Immature natural killer cell (primary cell): ENCODE data around the gene CAPN10. TPM values are rescaled to one million over a fixed set of nuclear protein-coding genes. Genes with fewer than 3 reads are reported as not detected.
A peak's percentile ranks its signal among the peaks of the same experiment; 100 is the strongest.

ENCODE experiments used
- DNase-seq, 3 donors: peaks; one replicate each; pipeline ENCODE4 v3.0.0; 2022; ENCODE audit warnings: mixed read lengths in 1 of 3
- H3K27ac Mint-ChIP-seq, 6 donors: one replicate each; pipeline ENCODE4 v1.8.0; 2020; ENCODE audit warnings: mixed read lengths in 6 of 6, mild to moderate bottlenecking in 5 of 6, inconsistent platforms in 4 of 6, moderate library complexity in 3 of 6
- H3K27me3 Mint-ChIP-seq, 3 donors: one replicate each; pipeline ENCODE4 v1.8.0; 2020 to 2021; ENCODE audit warnings: low read depth in 3 of 3, mild to moderate bottlenecking in 3 of 3, mixed read lengths in 3 of 3, moderate library complexity in 3 of 3, inconsistent platforms in 1 of 3
- H3K36me3 Mint-ChIP-seq, 3 donors: one replicate each; pipeline ENCODE4 v1.8.0; 2020; ENCODE audit warnings: mixed read lengths in 3 of 3, inconsistent platforms in 2 of 3, mild to moderate bottlenecking in 2 of 3
- H3K4me1 Mint-ChIP-seq, 2 donors: one replicate each; pipeline ENCODE4 v1.8.0; 2020; ENCODE audit warnings: inconsistent platforms in 2 of 2, mild to moderate bottlenecking in 2 of 2, mixed read lengths in 2 of 2, moderate library complexity in 1 of 2
- H3K4me3 Mint-ChIP-seq, 5 donors: one replicate each; pipeline ENCODE4 v1.8.0; 2020; ENCODE audit warnings: mild to moderate bottlenecking in 5 of 5, mixed read lengths in 5 of 5, inconsistent platforms in 3 of 5, moderate library complexity in 3 of 5
- H3K9me3 Mint-ChIP-seq, 6 donors: one replicate each; pipeline ENCODE4 v1.8.0; 2020; ENCODE audit warnings: mild to moderate bottlenecking in 6 of 6, mixed read lengths in 6 of 6, inconsistent platforms in 4 of 6, moderate library complexity in 3 of 6
- polyA plus RNA-seq, 3 donors: library from polyadenylated mRNA; unstranded; fragments of 300-500 nt; fragmentation: Illumina TruSeq; gene quantifications; one replicate each; pipeline ENCODE4 v1.2.3, GENCODE V29; 2021

Gene CAPN10
- polyA plus RNA-seq, 3 donors from 2014 or later = 9.7 to 22.5 (median 11.6) TPM

DNA sequence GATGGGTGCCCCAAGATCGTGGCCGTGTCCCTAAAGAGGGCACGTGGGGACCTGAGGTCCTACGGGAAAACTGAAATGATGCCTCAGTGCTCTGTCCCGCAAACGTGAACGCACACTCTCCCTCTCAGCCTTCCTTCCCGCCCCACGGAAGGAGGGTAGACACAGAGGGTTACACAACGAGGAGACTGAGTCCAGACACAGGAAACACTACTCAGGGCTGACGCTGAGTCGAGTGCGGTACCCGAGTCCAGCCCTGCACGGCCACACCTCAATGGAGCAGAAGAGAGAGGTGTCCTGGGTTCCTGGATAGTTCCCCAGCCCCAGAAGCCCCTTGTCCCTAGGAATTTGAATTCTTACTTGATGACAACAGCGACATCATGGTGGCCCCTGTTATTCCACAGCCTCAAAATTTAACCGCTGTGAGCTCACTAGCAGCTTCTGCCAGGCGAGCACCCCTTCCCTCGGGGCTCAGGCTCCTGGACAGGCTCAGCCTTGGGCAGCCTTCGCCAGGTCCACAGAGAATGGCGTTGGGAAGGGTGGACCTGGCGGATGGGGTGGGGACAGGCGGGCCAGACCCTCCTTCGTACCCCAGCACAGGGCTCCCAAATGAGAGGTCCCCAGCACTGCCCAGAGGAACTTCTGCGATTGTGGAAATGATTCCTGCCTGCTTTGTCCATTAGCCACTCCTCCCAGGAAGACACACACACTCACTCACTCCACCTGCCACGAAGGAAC lies 19.2 kb upstream of the CAPN10 start:
- Mint-ChIP-seq H3K4me1 (peaks cover 81 to 85% of the 10 kb centered on the region in 2 donors), H3K9me3 (no peaks in the 10 kb centered on the region), H3K27ac (peak overlapping the region; percentile 93 to 99 (median 96)), H3K36me3 (peaks cover 0 to 8% (median 8%) of the 10 kb centered on the region in 3 donors), H3K27me3 (peaks cover 18 to 29% (median 24%) of the 10 kb centered on the region in 3 donors), H3K4me3 (peak overlapping the region; percentile 85 to 94 (median 92))
- peak; percentile 67 to 74 (median 68) for DNase-seq

DNA sequence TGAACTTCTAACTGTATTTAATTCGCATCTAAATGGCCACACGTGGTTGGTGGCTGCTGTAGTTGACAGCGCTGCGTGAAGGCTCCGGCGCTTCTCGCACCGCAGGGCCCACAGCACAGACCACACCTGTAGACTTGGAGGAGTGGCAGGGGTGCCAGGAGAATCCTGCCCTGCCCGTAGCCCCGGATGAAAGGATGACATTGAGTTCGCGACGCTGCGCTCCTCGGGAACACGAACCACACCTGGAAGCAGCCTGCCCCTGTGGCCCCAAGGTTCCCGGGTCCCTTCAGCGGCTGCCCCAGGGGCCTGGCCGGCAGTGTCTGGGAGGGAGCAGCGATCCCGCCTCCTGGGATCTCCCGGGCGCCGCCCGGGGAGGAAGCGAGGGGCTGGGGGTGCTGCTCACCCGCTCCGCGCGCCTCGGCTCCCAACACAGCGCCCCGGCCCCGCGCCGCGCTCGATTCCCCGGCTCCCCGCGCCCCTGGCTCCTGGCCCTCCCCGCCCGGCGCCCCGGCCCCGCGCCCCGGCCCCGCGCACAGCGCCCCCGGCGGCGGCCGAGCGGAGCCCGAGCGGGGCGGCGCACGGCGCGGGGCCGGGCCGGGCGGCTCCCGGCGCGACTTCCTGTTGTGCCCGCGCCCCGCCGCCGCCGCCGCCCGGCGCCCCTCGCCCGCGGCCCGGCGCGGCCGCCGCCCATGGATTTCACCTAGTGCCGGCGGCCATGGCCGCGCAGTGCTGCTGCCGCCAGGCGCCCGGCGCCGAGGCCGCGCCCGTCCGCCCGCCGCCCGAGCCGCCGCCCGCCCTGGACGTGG lies 18.5 kb upstream of the CAPN10 start, which contains the start of gene RNPEPL1:
TSS of gene RNPEPL1 (plus strand) at position 613 of the 806 bp plus-strand sequence. CDS start at position 716, 103 bp downstream.
- Mint-ChIP-seq H3K27ac (peak within 1 kb of the TSS; percentile 93 to 99 (median 96)), H3K27me3 (peaks cover 18 to 31% (median 24%) of the 10 kb centered on the region in 3 donors), H3K36me3 (peaks cover 0 to 8% (median 8%) of the 10 kb centered on the region in 3 donors), H3K4me3 (peak within 1 kb of the TSS; percentile 86 to 94 (median 92)), H3K4me1 (peaks cover 73 to 77% of the 10 kb centered on the region in 2 donors), H3K9me3 (no peaks in the 10 kb centered on the region)
- DNase-seq = peak; percentile 66 to 77 (median 73)

DNA sequence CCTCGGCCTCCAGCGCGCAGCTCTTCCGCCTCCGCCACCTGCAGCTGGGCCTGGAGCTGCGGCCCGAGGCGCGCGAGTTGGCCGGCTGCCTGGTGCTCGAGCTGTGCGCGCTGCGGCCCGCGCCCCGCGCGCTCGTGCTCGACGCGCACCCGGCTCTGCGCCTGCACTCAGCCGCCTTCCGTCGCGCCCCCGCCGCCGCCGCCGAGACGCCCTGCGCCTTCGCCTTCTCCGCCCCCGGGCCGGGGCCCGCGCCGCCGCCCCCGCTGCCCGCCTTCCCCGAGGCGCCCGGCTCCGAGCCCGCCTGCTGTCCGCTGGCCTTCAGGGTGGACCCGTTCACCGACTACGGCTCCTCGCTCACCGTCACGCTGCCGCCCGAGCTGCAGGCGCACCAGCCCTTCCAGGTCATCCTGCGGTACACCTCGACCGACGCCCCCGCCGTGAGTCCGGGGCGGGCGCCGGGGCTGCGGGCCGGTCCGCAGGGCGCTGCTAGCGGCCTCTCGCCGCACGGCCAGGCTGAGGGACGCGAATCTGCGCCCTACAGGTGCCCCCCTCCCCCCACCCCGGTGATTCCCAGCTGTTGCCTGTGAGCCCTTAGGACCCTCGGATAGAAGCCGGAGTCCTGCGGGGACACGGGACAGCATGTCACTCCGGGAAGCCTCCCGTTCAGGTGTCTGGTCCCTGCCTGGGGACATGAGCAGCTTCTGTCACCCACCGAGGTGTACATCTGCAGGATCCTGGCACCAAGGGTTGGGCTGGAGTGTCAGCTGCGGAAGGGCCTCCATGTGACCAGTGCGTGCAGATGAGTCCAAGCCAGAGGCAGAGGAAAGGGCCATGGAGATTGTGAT lies 17.6 kb upstream of the CAPN10 start:
- Mint-ChIP-seq H3K36me3 (peaks cover 0 to 4% (median 4%) of the 10 kb centered on the region in 3 donors), H3K4me3 (peak overlapping the region; percentile 86 to 91 (median 90)), H3K27me3 (peaks cover 18 to 31% (median 24%) of the 10 kb centered on the region in 3 donors), H3K4me1 (peaks cover 65 to 69% of the 10 kb centered on the region in 2 donors), H3K27ac (peak overlapping the region; percentile 63 to 92 (median 86)), H3K9me3 (no peaks in the 10 kb centered on the region)
- DNase-seq = peak in 1 of 3 donors; percentile 78

DNA sequence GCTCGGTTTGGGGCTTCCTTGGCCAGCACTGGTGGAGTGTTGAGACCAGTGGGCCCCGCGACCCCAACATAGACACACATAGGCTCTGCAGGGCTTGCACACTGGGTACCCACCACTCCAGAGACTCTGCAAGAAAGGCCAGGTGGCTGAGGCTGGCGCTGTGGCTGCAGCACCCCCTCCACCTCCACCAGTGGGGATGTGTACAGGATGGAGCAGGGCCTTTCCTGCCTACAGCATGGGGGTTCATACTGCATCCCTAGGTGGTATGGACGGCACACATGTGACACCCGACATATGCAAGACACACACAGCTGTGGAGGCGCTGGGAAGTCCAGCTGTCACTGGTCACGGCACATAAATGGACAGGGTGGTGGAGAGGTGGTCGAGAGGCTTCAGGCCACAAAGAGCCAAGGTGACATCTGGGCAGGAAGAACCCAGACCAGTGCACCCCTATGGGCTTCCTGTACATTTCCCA lies 17.0 kb upstream of the CAPN10 start:
- Mint-ChIP-seq H3K27ac (peak overlapping the region; percentile 63 to 92 (median 86)), H3K4me1 (peaks cover 58 to 62% of the 10 kb centered on the region in 2 donors), H3K4me3 (peak overlapping the region; percentile 86 to 91 (median 90)), H3K36me3 (peaks cover 0 to 4% (median 4%) of the 10 kb centered on the region in 3 donors), H3K9me3 (no peaks in the 10 kb centered on the region), H3K27me3 (peaks cover 18 to 31% (median 20%) of the 10 kb centered on the region in 3 donors)
- no peak for DNase-seq

GRCh38 chr2:240569998-240570530 lies 16.5 kb upstream of the CAPN10 start:
- DNase-seq = no peak
- Mint-ChIP-seq H3K27me3 (peaks cover 15 to 31% (median 18%) of the 10 kb centered on the region in 3 donors), H3K27ac (peak overlapping the region in 5 of 6 donors; percentile 63 to 92 (median 81)), H3K9me3 (no peaks in the 10 kb centered on the region), H3K4me1 (peaks cover 53 to 57% of the 10 kb centered on the region in 2 donors), H3K4me3 (peak overlapping the region; percentile 86 to 91 (median 90)), H3K36me3 (peaks cover 0 to under 1% (median 0%) of the 10 kb centered on the region in 3 donors)

DNA sequence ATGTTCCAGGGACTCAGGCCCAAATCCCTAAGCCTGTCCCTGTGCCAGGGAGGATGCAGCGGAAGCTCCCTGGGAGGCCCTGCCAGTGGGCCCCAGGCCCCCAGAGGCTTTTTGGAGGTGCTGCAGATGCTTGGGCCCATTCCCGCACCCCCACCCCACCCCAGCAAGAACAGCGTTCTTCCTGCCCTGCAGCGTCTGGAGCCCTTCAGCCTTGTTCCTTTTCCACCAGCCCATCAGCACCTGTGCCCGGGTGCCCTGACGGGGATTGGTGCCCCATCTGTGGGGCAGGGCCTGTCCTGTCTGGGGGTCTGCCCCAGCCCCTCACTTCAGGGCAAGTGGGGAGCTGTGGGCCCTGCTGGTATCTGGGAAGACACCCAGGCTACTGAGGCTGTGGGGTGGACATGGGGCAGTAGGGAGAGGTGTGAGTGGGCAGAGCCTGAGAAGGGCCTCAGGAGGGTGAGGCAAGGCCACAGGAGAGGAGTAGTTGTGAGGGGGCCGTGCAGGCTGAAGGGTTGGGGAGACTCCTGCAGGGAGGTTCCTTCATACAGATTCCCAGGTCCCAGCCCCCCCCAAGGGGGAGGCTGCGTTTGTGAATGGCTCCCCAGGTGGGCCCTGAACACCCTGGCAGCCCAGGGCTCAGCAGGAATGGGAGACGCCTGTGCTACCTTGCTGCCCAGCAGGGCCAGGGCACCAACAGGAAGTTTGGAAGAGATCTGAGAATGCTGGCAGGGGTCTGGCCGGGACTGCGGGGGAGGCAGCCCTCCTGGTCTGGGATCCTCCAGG lies 15.8 kb upstream of the CAPN10 start:
- Mint-ChIP-seq H3K36me3 (no peaks in the 10 kb centered on the region), H3K27me3 (peaks cover 9 to 24% (median 11%) of the 10 kb centered on the region in 3 donors), H3K4me1 (peaks cover 47 to 50% of the 10 kb centered on the region in 2 donors)

DNA sequence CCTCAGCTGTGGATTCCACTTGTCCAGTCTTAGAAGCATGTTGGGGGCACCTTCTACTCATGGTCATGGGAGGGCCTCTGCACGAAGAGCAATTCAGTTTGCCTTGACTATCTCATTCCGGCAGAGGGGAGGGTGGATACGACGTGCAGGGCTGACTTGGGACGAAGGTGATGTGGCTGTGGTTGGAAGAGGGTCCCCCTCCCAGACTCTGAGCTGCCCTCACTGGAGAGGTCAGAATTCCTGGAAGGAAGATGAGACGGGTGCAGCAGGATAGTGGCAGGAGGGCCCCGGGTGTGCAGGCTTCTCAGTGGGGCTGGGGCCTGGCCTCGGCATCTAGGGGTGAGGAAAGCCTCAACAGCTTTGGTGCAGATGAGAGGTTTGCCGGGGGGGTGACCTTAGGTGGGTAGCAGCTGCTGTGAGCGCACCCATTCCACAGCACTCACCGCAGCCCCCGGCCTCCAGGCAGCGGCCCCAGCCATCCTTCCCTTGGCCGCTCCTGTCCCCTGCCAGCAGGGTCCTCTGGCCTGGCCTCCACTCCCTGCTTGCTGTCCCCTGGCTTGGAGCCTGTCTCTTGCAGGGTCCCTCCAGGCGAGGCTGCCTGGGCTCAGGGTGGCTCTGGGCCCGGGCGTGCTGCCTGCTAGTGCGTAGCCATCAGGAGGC lies 15.1 kb upstream of the CAPN10 start:
- Mint-ChIP-seq H3K4me1 (peaks cover 44 to 46% of the 10 kb centered on the region in 2 donors), H3K4me3 (peak overlapping the region; percentile 54 to 91 (median 86)), H3K36me3 (no peaks in the 10 kb centered on the region), H3K27me3 (peaks cover 6 to 20% (median 9%) of the 10 kb centered on the region in 3 donors), H3K27ac (peak overlapping the region in 4 of 6 donors; percentile 40 to 67 (median 54)), H3K9me3 (no peaks in the 10 kb centered on the region)
- DNase-seq = no peak

More for the DNA sequence above, 15.8 kb upstream of the CAPN10 start:
- Mint-ChIP-seq H3K4me3 (peak overlapping the region; percentile 86 to 91 (median 90)), H3K27ac (peak overlapping the region in 4 of 6 donors; percentile 28 to 86 (median 62)), H3K9me3 (no peaks in the 10 kb centered on the region)
- DNase-seq = no peak

GRCh38 chr2:240572141-240573031 lies 14.1 kb upstream of the CAPN10 start:
- H3K4me1 Mint-ChIP-seq = peaks cover 37% of the 10 kb centered on the region in 2 donors
- H3K27me3 Mint-ChIP-seq = peaks cover 2 to 11% (median 4%) of the 10 kb centered on the region in 3 donors

GRCh38 chr2:240573071-240573515 lies 13.4 kb upstream of the CAPN10 start:
- H3K27me3 Mint-ChIP-seq = peaks cover 0 to 6% (median 0%) of the 10 kb centered on the region in 3 donors
- H3K27ac Mint-ChIP-seq = no peak overlapping the region
- DNase-seq = no peak
- peaks cover 31% of the 10 kb centered on the region in 2 donors for H3K4me1 Mint-ChIP-seq
- H3K4me3 Mint-ChIP-seq = no peak overlapping the region
- no peaks in the 10 kb centered on the region for H3K36me3 Mint-ChIP-seq
- H3K9me3 Mint-ChIP-seq = no peaks in the 10 kb centered on the region

More at GRCh38 chr2:240572141-240573031, 14.1 kb upstream of the CAPN10 start:
- Mint-ChIP-seq H3K4me3 (peak overlapping the region in 1 of 5 donors; percentile 33), H3K36me3 (no peaks in the 10 kb centered on the region), H3K27ac (peak overlapping the region in 1 of 6 donors; percentile 53), H3K9me3 (no peaks in the 10 kb centered on the region)
- DNase-seq = no peak

DNA sequence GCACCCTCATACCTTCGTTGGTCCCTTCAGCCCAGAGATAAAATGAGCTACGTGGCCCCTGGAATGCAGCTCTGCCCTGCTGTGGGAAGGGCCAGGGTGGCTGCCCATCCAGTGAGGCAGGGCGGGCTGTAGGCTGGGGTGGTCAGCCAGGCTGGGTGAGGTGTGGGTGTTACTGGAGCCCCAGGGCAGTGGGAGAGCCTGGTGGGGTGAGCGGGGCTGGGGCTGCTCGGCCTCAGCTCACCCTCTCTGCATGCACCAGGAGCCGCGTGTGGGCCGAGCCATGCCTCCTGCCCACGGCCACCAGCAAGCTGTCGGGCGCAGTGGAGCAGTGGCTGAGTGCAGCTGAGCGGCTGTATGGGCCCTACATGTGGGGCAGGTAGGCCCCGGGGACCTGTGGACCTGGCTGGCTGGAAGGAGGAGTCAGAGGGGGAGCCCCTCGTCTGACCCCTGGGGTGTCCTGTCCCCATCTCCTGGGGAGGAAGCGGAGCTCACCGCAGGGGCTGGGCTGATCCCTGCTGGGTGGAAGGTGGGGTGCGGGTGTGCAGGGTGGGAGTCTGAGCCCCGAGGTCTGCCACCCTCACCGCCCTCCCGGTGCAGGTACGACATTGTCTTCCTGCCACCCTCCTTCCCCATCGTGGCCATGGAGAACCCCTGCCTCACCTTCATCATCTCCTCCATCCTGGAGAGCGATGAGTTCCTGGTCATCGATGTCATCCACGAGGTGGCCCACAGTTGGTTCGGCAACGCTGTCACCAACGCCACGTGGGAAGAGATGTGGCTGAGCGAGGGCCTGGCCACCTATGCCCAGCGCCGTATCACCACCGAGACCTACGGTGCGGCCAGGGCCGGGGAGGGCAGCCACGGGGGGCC lies 12.8 kb upstream of the CAPN10 start:
- no peak overlapping the region for H3K4me3 Mint-ChIP-seq
- no peak for DNase-seq
- H3K27ac Mint-ChIP-seq = no peak overlapping the region
- H3K36me3 Mint-ChIP-seq = no peaks in the 10 kb centered on the region
- no peaks in the 10 kb centered on the region for H3K9me3 Mint-ChIP-seq
- peaks cover 33% of the 10 kb centered on the region in 2 donors for H3K4me1 Mint-ChIP-seq
- peaks cover 0 to 8% (median 2%) of the 10 kb centered on the region in 3 donors for H3K27me3 Mint-ChIP-seq
